Loucy (cell line): ENCODE results near the gene ZBTB37.

Experiments used
- CTCF ChIP-seq: fragments of 200-600 bp; sonication (generic); conservative IDR thresholded peaks from 2 replicates; pipeline ENCODE4 v1.5.1; 2014; ENCODE audit warnings: mild to moderate bottlenecking, antibody characterized with exemption, low read length
- EZH2phosphoT487 ChIP-seq: fragments of 200-600 bp; IDR thresholded peaks from 2 replicates; pipeline ENCODE4 v1.6.1; 2018; ENCODE audit warnings: antibody characterized with exemption, mild to moderate bottlenecking, moderate library complexity, borderline replicate concordance

DNA sequence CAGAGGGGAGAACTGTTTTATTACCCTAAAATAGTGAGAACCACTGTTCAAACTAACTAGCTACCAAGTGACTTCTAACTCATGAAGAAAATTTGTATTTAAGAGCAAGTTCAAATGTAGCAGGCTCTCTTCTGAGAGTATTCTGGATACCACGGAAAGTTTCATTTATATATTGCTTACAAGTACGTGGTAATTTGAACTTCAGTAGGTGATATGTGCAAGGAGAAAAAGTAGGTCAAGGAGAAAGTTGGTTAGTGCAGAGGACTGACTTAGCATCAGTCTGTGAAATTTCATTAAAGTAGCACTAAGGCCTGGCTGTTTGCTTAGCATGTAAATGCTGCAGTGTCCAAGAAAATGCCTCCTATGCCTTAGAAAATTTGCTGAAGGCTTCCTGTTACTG lies 32.2 kb downstream of the ZBTB37 start:
- TF ChIP-seq CTCF (no peak), EZH2phosphoT487 (no peak)
